Parathyroid adenoma (tissue), 2 donors: ENCODE measurements around the gene DAB2IP.

Experiments used
- H2AFZ ChIP-seq: fragments of 300-600 bp; sonication (generic); one replicate; pipeline ENCODE4 v1.7.0; 2017; ENCODE audit warnings: antibody characterized with exemption, mild to moderate bottlenecking
- H3K27ac ChIP-seq: fragments of 300-600 bp; sonication (generic); one replicate; pipeline ENCODE4 v1.7.0; 2017
- H3K27me3 ChIP-seq: fragments of 300-600 bp; sonication (generic); one replicate; pipeline ENCODE4 v1.7.0; 2017; ENCODE audit warnings: low read length; ENCODE audit not compliant: control insufficient read depth, insufficient read depth
- H3K36me3 ChIP-seq: fragments of 300-600 bp; sonication (generic); one replicate; pipeline ENCODE4 v1.7.0; 2017; ENCODE audit warnings: low read length; ENCODE audit not compliant: control insufficient read depth, insufficient read depth
- H3K4me1 ChIP-seq: fragments of 300-600 bp; sonication (generic); one replicate; pipeline ENCODE4 v1.7.0; 2017; ENCODE audit warnings: control low read depth
- H3K4me2 ChIP-seq: fragments of 300-600 bp; sonication (generic); one replicate; pipeline ENCODE4 v1.7.0; 2017; ENCODE audit warnings: low read length
- H3K4me3 ChIP-seq: fragments of 300-600 bp; sonication (generic); one replicate; pipeline ENCODE4 v1.7.0; 2017; ENCODE audit warnings: low read depth, low read length
- H3K79me2 ChIP-seq: fragments of 300-600 bp; sonication (generic); one replicate; pipeline ENCODE4 v1.7.0; 2017; ENCODE audit warnings: control low read depth
- H3K9ac ChIP-seq: fragments of 300-600 bp; sonication (generic); one replicate; pipeline ENCODE4 v1.7.0; 2017; ENCODE audit warnings: mild to moderate bottlenecking
- H3K9me3 ChIP-seq: fragments of 300-600 bp; sonication (generic); one replicate; pipeline ENCODE4 v1.7.0; 2017; ENCODE audit warnings: low read length; ENCODE audit not compliant: control insufficient read depth
- CTCF ChIP-seq: fragments of 300-600 bp; sonication (generic); IDR thresholded peaks from one replicate; pipeline ENCODE4 v1.7.0; 2017; ENCODE audit warnings: antibody characterized with exemption, mild to moderate bottlenecking
- donor health status: primary hyperparathyroidism.

DAB2IP gene

GRCh38 chr9:121662891-121663580 is 11.6 kb downstream of the DAB2IP start:
- Histone ChIP-seq H3K36me3 (no peaks in the 10 kb centered on the region), H3K79me2 (no peaks in the 10 kb centered on the region), H3K4me2 (no peak overlapping the region), H3K27ac (peak overlapping the region; percentile 39), H3K27me3 (no peaks in the 10 kb centered on the region), H3K4me3 (no peak overlapping the region), H3K9me3 (no peaks in the 10 kb centered on the region), H3K9ac (no peak overlapping the region), H3K4me1 (no peaks in the 10 kb centered on the region), H2AFZ (no peak overlapping the region)
- TF ChIP-seq CTCF, result no peak

GRCh38 chr9:121663591-121663990 is 12.2 kb downstream of the DAB2IP start:
- Histone ChIP-seq H3K4me1 (no peaks in the 10 kb centered on the region), H3K9me3 (no peaks in the 10 kb centered on the region), H3K79me2 (no peaks in the 10 kb centered on the region), H3K9ac (no peak overlapping the region), H3K36me3 (no peaks in the 10 kb centered on the region), H3K4me3 (no peak overlapping the region), H3K27me3 (no peaks in the 10 kb centered on the region), H2AFZ (no peak overlapping the region), H3K4me2 (no peak overlapping the region), H3K27ac (no peak overlapping the region)
- TF ChIP-seq CTCF, result no peak

GRCh38 chr9:121666294-121666693 is 14.9 kb downstream of the DAB2IP start:
- Histone ChIP-seq H3K4me1 (no peaks in the 10 kb centered on the region), H2AFZ (no peak overlapping the region), H3K79me2 (peaks cover 2% of the 10 kb centered on the region), H3K4me3 (no peak overlapping the region), H3K4me2 (no peak overlapping the region), H3K36me3 (no peaks in the 10 kb centered on the region), H3K9ac (no peak overlapping the region), H3K27ac (no peak overlapping the region), H3K9me3 (no peaks in the 10 kb centered on the region), H3K27me3 (no peaks in the 10 kb centered on the region)
- no peak for TF ChIP-seq CTCF

- Histone ChIP-seq H3K4me1 (no peaks in the 10 kb centered on the region), H3K9me3 (no peaks in the 10 kb centered on the region), H2AFZ (no peak overlapping the region), H3K9ac (no peak overlapping the region), H3K79me2 (peaks cover 2% of the 10 kb centered on the region), H3K27ac (no peak overlapping the region), H3K4me2 (no peak overlapping the region), H3K36me3 (no peaks in the 10 kb centered on the region), H3K4me3 (no peak overlapping the region), H3K27me3 (no peaks in the 10 kb centered on the region)
- no peak for TF ChIP-seq CTCF
Measured at GRCh38 chr9:121667214-121667613, 15.8 kb downstream of the DAB2IP start.

- TF ChIP-seq CTCF, result no peak
- Histone ChIP-seq H3K27ac (no peak overlapping the region), H3K79me2 (peaks cover 2% of the 10 kb centered on the region), H3K27me3 (no peaks in the 10 kb centered on the region), H3K9me3 (no peaks in the 10 kb centered on the region), H3K9ac (no peak overlapping the region), H3K4me2 (no peak overlapping the region), H3K4me1 (no peaks in the 10 kb centered on the region), H3K36me3 (no peaks in the 10 kb centered on the region), H3K4me3 (no peak overlapping the region), H2AFZ (no peak overlapping the region)
Measured at GRCh38 chr9:121667890-121668289, 16.5 kb downstream of the DAB2IP start.
